ENCODE measurements around the gene FAM177B.
"Not testable (repeated sequence)": the region's sequence is repeated elsewhere in the genome, so short reads cannot be mapped to it uniquely, and the experiment has no call there.

FAM177B gene

DNA sequence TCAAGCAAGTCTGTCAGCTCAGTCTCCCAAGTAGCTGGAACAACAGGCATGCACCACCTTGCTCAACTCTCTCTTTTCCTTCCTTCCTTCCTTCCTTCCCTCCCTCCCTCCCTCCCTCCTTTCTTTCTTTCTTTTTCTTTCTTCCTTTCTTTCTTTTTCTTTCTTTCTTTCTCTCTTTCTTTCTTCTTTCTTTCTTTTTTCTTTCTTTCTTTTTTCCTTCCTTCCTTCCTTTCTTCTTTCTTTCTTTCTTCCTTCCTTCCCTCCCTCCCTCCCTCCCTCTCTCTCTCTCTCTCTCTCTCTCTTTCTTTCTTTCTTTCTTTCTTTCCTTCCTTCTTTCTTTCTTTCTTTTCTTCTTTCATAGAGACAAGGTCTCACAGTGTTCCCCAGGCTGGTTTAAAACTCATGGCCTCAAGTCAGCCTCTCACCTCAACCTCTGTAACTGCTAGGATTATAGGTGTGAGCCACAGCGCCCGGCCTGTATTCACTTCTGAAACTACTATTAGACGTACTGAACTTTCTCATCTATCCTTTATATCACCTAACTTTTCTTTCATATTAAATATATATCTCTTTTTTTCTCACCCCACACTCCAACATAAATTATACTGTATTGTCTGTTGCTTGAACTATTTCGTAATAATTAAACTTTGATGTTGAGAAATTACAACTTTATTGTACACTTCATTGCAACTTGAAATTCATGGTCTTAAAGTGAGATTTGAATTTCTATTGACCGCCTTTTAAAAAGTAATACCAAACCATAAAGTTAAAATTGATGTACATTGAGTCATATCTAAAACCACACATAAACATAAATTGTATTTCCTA, 4.8 kb downstream of the FAM177B start:
- not testable (repeated sequence) for DNase-seq

DNA sequence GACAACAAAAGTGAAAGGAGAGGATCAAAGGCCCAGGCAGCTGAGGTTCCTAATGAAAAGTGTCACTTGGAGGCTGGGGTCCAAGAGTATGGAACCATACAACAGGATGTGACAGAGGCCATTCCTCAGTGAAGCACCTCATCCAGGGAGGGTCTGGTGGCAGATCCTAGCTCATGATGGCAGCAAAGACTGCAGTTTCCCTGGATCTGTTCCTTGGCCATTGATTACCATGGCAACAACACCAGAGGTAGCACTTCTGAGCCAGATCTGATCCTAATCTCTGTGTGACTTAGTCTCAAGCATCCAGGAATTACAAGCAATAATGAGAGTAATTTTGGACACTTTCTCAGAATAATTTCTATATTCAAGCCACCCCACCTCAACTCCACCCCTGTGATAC, 12.9 kb downstream of the FAM177B start:
- no peak for DNase-seq

DNA sequence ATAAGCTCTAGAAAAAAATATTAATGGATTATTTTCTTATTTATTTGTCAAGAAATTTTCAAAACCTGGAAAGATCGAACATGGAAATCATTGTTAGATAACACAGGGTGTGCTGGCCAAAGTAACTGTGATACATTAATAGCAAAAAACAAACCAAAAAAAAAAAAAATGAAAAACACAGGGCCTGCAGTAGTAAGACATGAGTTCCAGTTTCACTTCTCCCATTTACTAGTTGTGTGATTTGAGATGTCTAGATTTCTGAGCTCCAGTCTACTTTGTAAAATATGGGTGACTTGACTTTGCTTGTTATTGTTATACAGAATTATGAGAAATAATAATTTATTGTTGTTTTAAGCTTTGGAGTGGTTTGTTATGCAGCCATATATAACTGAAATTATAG, 13.6 kb downstream of the FAM177B start:
- no peak for DNase-seq

DNA sequence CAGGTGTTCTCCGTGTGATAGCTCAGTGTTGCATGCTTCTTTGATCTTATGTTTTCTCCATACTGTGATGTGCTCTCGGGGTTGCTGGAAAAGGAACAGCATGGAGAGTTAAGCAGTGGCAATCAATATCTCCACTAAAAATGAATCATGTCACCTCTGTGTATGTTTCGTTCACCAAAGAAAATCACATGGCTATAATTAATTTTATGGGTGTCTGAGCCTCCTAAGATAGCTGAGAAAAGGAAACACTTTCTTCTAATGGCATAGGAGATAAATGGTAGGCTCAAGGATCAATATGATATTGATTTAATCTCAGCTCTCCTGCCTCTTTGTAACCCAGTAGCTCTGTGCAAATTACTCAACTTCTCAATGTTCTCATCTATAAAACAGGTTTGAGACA, 14.3 kb downstream of the FAM177B start:
- no peak for DNase-seq

DNA sequence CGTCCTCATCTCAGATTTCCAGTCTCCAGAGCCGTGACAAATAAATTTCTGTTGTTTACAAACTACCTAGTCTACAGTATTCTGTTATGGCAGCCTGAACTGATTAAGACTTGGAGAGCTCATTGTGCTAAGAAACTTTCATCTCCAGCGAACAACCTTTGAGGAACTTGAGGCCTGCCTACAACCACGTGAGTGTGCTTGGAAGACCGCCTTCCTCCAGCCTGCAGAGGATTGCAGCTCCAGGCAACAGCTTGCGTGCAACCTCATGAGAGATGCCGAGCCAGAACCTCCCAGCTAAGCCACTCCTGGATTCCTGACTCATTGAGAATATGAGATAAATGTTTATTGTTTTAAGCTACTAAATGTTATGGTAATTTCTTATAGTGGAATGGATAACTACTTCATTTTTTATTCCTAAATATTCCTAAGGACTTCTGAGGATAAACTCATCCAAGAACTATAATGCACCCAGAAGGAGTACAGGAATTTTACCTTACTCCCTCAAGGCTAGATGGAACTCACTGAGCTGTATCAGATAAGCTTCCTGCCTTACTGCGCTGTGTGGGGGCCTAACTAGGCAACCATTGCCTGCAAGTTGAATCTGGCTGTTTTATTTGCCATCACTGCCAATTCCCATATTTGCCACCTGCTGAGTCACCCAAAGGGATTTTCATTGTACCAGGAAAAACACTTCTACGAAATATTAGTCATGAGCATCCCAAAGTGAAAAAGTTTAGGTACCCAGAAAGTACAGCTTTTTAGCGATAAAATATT, 17.6 kb downstream of the FAM177B start:
- DNase-seq = no peak

DNA sequence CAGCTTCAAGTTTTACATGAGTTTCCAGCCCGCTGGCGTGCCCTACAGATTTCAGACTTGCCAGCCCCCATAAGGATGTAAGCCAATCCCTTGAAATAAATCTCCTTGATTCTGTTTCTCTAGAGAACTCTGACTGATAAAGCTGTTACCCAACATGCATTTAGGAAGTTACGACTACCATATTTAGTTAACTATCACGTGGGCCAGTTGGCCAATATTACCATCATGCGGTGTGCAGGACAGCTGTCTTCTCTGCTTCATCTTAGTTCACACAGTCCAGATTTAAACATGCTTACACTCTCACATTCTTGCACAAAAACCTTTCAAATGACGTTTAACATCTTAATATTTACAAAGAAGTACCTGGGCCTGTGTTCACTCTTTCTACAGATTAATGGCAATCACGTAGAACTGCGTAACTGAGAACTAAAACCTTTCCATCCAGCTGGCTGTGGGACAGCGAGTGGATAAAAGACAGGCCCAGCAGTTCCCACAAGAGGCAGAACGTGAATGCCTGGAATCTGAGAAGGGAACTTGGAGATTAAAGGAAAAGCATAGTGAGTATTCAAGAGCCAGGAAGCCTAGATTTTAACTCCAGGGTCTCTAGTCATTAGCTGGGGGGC, 20.8 kb downstream of the FAM177B start:
- no peak for DNase-seq

DNA sequence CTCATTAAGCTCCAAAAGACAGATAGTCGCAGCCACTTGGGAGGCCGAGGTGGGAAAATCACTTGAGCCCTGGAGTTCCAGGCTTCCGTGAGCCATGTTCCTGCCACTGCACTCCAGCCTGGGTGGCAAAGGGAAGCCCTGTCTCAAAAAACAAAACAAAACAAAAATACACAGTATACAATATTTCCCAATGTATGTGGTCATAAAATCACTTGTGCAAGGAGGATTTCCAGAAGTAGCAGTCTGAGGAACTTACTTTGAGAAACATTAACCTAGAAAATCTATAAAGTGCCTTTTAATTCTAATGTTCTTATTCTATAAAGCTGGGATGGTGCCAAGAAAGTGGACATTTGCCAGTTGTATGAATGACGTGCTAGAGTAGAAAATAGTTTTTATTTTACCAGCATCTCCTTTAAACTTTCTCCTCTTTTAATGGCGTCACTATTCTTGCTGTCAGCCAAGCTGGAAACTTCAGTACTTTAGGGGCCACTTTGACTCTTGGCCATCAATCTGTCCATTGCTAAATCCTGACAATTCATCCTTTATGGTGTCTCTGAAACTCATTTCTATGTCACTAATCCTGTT, 22.5 kb downstream of the FAM177B start:
- no peak for DNase-seq

DNA sequence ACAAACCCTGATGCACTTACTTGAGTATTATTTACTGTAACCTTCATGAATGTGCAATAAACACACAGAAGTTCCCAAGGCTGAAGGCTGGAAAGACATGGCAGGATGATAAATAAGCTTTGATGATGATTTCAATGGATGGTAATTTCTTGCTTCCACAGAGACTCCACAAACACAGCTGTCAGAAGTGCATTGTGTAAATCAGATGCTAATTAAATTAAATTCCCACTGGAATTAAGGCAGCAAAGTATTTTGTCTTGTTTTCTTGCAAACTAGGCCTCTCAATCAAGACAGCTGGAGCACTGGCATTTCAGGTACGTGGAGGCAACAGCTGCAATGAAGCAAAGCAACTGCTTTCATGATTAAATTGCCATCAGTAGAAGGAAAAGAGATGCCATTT, 24.1 kb downstream of the FAM177B start:
- no peak for DNase-seq

DNA sequence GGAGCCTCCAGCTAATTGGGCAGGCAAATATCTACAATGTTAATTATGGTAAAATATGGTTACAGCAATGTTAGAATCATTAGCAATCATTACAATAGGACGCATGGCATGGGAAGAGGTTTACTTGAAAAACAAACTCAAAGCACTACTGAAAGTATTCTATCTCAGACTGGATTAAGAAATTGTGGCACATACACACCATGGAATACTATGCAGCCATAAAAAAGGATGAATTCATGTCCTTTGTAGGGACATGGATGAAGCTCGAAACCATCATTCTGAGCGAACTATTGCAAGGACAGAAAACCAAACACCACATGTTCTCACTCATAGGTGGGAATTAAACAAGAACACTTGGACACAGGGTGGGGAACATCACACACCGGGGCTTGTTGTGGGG, 25.2 kb downstream of the FAM177B start:
- DNase-seq = not testable (repeated sequence)

DNA sequence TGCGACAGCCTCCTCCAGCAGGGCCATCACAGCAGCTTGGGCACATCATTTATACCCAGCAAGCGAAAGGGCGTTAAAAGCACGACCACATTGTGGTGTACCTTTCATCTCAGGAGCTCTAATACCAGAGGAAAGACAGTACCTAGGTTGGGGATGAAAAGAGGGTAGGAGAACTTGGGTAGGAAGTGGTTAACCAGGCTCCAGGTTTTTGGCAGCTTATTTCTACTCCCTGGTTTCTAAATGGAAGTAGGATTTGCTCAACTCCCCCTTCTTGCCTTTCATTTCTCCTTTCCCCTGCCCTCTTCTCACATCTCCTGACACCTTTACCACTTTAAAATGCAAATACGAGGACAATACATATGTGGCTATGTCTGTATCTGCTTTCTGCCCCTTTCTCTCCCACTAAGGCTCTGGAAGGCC, 30.2 kb downstream of the FAM177B start:
- DNase-seq = no peak

DNA sequence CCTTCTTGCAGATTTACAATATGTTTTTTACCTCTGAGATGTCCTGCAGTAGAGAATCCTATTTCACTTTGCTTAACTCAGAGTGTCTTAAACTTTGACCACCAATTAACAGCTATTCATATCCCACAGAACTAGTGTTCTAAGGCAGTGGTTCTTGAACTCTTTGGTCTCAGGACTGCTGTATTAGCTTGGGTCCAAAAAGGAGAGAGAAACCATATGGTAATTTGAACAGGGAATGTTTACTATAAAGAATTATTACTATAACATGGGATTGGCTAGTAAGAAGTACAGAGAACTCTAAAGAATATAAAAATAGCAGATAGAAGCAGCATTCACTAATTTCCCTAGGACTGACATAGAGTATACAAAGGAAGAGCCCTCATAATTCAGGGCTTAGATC, 31.6 kb downstream of the FAM177B start:
- no peak for DNase-seq

DNA sequence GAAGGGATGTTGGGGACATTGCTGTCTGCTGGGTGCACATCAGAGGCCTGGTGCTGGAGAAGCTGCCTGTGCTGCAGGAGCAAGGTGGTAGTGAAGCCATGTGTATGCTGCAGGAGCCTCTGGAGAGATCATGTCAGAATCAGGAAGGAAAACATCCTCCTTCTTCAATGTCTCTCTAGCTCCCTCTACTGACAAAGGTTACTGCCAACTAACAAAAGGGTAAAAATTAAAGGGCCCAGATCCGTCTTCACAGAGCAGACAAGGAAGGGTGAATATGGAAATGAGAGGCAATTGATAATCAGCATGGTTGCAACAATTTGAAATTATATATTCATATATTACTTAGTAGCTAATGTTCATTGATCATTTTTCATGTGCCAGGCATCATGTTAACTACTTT, 32.2 kb downstream of the FAM177B start:
- DNase-seq = no peak

DNA sequence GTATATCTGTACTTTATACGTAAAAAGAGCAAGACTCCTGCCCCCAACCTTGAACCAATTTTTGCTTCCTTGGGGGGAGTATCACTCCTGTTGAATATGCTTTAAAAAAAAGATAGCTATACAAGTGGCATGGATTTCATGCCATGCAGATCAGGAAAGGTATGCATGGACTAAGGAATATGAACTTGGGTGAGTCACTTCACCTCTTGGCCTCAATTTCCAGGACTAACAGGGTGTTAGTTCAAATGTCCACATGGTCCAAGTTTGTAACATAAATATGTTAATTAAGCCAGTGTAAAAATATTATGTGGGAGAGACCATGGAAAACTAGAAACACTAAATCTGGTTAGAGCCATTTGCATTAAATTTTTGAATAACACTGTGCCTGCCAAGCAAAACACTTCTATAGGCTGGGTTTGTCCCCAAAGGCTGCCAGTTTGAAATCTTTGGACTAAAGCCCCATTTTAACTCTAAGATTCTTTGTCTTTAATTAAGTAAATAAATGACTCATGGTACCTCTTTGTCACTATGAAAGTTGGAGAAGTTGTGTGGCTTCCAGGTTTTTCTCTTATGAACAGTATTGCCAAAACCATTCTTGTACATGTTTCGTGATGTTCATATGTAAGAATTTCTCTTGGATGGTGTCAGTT, 33.1 kb downstream of the FAM177B start:
- DNase-seq = no peak

DNA sequence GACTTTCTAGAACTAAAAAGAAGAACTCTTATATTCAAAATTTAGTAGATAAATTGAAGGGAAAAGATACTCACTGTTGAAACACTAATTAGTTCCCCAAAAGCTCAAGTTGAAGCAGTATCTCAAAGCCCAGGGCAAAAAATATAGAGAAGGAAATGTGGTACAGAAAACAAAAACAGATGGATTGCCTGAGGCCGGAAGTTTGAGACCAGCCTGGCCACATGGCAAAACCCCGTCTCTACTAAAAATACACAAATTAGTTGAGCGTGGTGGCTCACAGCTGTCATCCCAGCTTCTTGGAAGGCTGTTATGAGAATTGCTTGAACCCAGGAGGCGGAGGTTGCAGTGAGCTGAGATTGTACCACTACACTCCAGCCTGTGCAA, 36.0 kb downstream of the FAM177B start:
- no peak for DNase-seq

DNA sequence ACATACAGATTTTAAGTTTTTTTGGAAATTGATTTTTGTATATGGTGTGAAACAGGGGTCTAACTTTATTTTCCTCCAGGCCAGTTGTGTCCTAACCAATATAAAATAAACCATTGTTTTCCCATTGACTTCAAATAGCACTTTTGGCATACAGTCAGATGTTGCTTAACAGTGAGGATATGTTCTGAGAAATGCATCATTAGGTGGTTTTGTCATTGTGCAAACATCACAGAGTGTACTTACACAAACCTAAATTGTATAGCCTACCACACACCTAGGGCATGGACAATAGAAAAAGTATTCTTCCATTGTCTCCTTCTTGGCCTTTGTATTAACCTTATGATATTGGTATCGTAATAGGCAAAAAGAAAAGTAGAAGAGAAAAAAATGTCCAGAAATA, 40.5 kb downstream of the FAM177B start:
- DNase-seq = no peak

DNA sequence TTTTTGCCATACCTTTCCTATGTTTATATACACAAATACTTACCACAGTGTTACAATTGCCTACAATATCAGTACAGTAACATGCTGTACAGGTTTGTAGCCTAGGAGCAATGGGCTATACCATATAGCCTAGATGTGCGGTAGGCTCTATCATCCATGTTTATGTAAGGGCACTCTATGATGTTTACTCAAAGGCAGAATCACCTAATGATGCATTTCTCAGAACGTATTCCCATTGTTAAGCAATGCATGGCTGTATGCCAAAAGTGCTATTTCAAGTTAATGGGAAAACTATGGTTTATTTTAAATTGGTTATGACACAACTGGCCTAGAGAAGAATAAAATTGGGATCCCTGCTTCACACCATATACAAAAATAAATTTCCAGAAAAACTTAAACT, 41.0 kb downstream of the FAM177B start:
- no peak for DNase-seq

DNA sequence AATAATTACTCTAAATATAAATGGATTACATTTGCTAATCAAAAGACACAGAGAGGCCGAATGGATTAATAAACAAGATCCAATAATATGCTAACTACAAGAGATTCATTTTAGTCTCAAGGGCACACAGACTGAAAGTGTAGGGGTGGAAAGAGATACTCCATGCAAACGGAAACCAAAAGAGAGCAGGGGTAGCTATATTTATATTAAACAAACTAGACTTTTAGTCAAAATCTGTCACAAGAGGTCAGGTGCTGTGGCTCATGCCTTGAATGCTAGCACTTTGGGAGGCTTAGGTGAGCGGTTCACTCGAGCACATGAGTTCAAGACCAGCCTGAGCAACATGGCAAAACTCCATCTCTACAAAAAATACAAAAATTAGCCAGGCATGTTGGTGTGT, 44.2 kb downstream of the FAM177B start:
- no peak for DNase-seq

DNA sequence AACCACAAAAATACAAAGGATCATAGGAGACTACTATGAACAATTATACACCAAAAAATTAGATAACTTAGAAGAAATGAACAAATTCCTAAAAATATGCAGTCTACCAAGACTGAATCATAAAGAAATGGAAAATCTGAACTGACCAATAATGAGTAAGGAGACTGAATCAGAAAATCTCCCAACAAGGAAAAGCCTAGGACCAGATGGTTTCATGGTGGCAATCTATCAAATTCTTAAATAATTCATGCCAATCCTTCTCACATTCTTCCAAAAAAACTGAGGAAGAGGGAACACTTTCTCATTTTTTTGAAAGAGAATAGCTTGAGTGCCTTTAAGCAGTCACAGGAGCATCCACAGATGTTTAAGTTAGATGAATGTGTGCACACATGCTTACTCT, 46.0 kb downstream of the FAM177B start:
- DNase-seq = no peak

DNA sequence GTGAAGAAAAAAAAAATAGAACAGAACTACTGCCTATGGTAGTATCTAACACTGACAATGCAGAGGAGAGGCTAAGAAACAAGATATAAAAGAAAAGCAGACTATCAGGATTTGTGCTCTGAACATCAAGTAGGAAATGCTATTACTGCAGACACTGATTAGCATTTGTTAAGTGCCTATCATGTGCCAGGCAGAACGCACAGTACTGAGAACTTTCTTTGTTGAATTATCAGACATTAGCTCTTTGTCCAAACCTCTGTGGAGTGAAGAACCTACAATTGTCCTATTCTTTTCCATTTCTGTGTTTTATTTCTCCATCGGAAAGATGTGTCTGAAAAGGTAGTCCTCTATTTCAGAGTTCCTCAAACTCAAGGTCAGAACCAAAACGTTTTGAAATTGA, 47.4 kb downstream of the FAM177B start:
- no peak for DNase-seq

DNA sequence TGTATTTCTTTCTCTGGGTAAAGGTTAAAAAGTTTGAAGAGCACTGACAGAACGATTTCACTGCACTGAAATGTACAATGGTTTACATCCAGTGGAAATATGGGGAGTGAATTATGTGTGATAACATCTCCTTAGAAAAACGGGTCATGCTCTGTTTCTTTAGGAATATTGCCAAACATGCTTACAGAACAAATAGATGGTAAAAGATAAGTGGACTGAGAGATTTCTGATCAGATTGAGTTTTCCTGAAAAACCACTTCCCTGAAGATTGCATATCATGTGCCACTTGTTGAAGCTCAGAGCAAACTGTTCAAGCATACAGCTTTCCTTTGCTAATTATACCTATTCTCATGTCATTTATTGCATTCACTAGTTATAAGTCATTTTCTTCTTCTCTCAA, 47.9 kb downstream of the FAM177B start:
- no peak for DNase-seq

DNA sequence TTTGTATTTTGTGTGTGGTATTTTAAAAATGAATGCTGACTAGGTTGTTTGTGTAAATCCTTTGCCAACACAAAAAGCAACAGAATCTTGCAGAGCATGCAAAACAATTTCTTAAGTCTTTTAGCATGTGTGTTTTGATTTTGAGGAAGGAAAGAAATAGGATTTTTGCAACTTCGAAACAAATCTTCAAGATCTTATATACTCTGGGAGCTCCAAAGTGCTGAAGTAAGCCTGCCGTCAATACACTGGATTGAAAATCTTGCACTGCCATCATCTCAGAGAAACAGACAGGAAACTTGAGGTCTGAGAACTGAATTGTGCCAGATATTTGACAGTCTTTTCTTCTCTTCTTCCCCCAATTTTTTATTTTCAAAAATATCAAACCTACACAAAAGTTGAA, 48.5 kb downstream of the FAM177B start:
- no peak for DNase-seq

DNA sequence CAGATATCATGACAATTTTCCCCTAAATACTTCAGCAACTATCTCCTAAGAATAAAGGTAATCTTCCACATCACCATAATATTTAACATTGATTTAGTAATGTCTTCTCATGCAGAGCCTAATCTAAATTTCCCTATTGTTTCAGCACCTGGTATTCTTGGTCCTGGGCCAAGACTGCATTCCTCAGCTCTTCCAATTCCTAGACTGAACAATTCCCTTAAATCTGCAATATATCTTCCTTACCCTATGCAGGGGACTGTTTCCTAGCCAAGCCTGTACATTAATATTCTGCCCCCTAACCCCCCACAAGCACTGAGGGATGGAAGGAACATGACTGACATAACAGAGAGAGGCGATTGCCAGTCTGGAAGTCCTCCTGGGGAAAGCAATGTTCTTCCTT, 49.1 kb downstream of the FAM177B start:
- no peak for DNase-seq

DNA sequence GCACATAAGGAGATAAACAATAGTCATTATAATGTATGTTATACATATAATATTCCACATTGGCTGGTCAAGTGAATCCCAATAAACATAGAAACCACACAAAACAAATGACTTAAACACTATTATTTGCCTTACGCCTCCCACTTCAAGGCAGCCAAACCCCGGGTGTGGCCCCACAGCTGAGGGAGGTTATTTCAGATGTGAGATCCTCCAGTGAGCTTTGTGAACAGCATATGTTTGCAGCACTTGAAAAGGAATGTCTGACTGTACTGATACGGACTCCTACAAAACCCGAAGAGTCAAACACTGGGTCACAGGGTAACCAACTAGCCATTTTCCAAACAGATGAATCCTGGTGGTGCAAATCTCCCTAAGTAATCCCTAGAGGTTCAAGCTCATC, 50.7 kb downstream of the FAM177B start:
- DNase-seq = no peak

Measured in stimulated activated CD4-positive, alpha-beta T cell treated with anti-CD3 and anti-CD28 coated beads, Interleukin-2, amount 100 ng/mL, for 24 hours (primary cell).